ENCODE data around the gene HHIPL1. TPM values are rescaled to one million over a fixed set of nuclear protein-coding genes. Genes with fewer than 3 reads are reported as not detected.

Gene HHIPL1
- total and polyA plus RNA-seq, 2 donors (not counting 3 experiments of a cell fraction or from before 2014, with no cell fraction given), result 1.3 to 2.1 TPM

DNA sequence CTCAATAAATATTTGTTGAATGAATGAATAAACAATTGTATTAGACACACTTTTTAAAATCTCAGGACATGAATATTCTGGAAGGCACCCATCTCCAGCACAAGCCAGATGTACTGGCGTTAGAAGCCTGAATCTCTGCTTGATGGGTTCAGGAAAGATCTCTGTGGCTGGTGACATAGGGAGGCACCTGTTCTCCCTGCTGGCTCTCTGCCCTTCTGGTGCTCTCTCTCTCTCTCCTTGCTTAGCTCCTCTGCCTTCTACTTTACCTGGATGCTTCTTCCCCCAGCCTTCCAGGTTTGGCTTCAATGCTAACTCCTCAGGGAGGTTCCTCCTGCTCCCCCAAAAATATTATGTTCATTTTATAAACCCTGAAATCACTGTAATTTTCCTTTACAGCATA, 40.7 kb downstream of the HHIPL1 start:
- Histone ChIP-seq H2AFZ (ENCODE audit: low read depth, low read length) (no peak overlapping the region), H3K9me1 (replicated peaks; ENCODE audit: control insufficient read depth, extremely low read depth, insufficient read depth, low read length) (no peaks in the 10 kb centered on the region), H3K9me3 (replicated peaks; ENCODE audit: control insufficient read depth, insufficient read depth, low read length) (no peaks in the 10 kb centered on the region), H3K9ac (replicated peaks; ENCODE audit: extremely low read depth, insufficient read depth, low read length) (no peak overlapping the region), H3K4me1 (ENCODE audit: control insufficient read depth, extremely low read depth, insufficient read depth, low read length) (peaks cover 8% of the 10 kb centered on the region), H4K20me1 (replicated peaks; ENCODE audit: control insufficient read depth, extremely low read depth, insufficient read depth, low read length) (no peaks in the 10 kb centered on the region), H3K4me3 (replicated peaks in 1 of 3; ENCODE audit: insufficient read depth in 1 of 3, low read depth in 1 of 3, low read length in 3 of 3) (no peak overlapping the region), H3K27ac (ENCODE audit: insufficient read depth, low read depth, low read length) (no peak overlapping the region), H3K36me3 (ENCODE audit: control insufficient read depth in 2 of 2, extremely low read depth in 1 of 2, insufficient read depth in 2 of 2, low read length in 2 of 2) (no peaks in the 10 kb centered on the region), H3K27me3 (ENCODE audit: control insufficient read depth in 2 of 2, insufficient read depth in 2 of 2, low read length in 2 of 2) (peaks cover 7 to 17% of the 10 kb centered on the region in 2 experiments), H3K4me2 (ENCODE audit: insufficient read depth, low read length) (no peak overlapping the region), H3K79me2 (ENCODE audit: control insufficient read depth, insufficient read depth, low read length) (no peaks in the 10 kb centered on the region)
- ChIA-PET POLR2A (no interaction called here), CTCF (interaction anchor here (4.5 kb wide), 1 partner anchor 214 kb away, joined by 27 read pairs; no protein-coding TSS in a partner anchor)
- intact Hi-C loops (cut with micrococcal nuclease) (loop anchor here (2.0 kb wide), 1 partner anchor 285 kb away; no protein-coding TSS in a partner anchor), dilution Hi-C loops (cut with MboI; ENCODE audit: extremely low pct_ligation_motif_present, low sequenced_read_pairs) (no loop called here)
- TF ChIP-seq POLR2A (IDR thresholded peaks at IDR 0.05; ENCODE audit: low read depth, low read length) (no peak), FOS (IDR thresholded peaks at IDR 0.05; ENCODE audit: borderline replicate concordance, insufficient read depth, low read length) (no peak), JUN (IDR thresholded peaks at IDR 0.05; ENCODE audit: borderline replicate concordance, insufficient read depth, insufficient read length, low read depth) (no peak), EZH2 (IDR thresholded peaks at IDR 0.05; ENCODE audit: borderline replicate concordance, low read depth, low read length, severe bottlenecking) (no peak), MYC (IDR thresholded peaks at IDR 0.05; ENCODE audit: low read depth, low read length) (no peak), POLR2AphosphoS5 (IDR thresholded peaks at IDR 0.05; ENCODE audit: insufficient read depth, low read depth, low read length) (no peak), GATA2 (IDR thresholded peaks at IDR 0.05; ENCODE audit: insufficient read depth, insufficient read length, low read depth, low read length) (no peak)
- TF ChIP-seq, protein P1, sequence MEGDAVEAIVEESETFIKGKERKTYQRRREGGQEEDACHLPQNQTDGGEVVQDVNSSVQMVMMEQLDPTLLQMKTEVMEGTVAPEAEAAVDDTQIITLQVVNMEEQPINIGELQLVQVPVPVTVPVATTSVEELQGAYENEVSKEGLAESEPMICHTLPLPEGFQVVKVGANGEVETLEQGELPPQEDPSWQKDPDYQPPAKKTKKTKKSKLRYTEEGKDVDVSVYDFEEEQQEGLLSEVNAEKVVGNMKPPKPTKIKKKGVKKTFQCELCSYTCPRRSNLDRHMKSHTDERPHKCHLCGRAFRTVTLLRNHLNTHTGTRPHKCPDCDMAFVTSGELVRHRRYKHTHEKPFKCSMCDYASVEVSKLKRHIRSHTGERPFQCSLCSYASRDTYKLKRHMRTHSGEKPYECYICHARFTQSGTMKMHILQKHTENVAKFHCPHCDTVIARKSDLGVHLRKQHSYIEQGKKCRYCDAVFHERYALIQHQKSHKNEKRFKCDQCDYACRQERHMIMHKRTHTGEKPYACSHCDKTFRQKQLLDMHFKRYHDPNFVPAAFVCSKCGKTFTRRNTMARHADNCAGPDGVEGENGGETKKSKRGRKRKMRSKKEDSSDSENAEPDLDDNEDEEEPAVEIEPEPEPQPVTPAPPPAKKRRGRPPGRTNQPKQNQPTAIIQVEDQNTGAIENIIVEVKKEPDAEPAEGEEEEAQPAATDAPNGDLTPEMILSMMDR (IDR thresholded peaks at IDR 0.05; ENCODE audit: extremely low read depth in 1 of 2, insufficient read depth in 1 of 2, low read depth in 1 of 2, low read length in 2 of 2), result no peak
- TF ChIP-seq, protein P2, sequence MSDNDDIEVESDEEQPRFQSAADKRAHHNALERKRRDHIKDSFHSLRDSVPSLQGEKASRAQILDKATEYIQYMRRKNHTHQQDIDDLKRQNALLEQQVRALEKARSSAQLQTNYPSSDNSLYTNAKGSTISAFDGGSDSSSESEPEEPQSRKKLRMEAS (IDR thresholded peaks at IDR 0.05; ENCODE audit: insufficient read depth, insufficient read length), result no peak
- FAIRE-seq, result no peak
- DNase-seq (ENCODE audit: low read depth, low spot score), result no peak
- no TSS peak for BruUV-seq (replicated peaks)

Data from endothelial cell of umbilical vein (primary cell).